Measurements from ENCODE around the gene PSMB3. TPM values are rescaled to one million over a fixed set of nuclear protein-coding genes. Genes with fewer than 3 reads are reported as not detected.

The PSMB3 gene
- total and polyA plus RNA-seq, 9 of the 15 experiments (the other 6 are each of a cell fraction or from before 2014, with no cell fraction given): 460 to 2,775 (median 574) TPM

- WGBS (ENCODE audit: insufficient coverage, low coverage, missing lambda C conversion rate): 49% methylated on average over 5 of the region's 5 CpGs
- DNase-seq (ENCODE audit: extremely low read depth in 1 of 4, low spot score in 3 of 4): peak in 3 of 4 experiments; percentile 36 to 60 (median 59)
- Histone ChIP-seq H3K27me3 (ENCODE audit: control insufficient read depth in 2 of 2, insufficient read depth in 2 of 2, low read length in 2 of 2) (no peaks in the 10 kb centered on the region), H3K4me2 (ENCODE audit: insufficient read depth, low read length) (peak overlapping the region; percentile 20), H2AFZ (ENCODE audit: low read depth, low read length) (no peak overlapping the region), H3K9ac (ENCODE audit: insufficient read depth in 1 of 2, low read depth in 2 of 2, low read length in 2 of 2) (peak overlapping the region in 1 of 2 experiments; percentile 83; a peak in 1 of 4 replicates), H3K4me3 (no peak overlapping the region), H3K4me1 (replicated peaks in 1 of 2; ENCODE audit: control insufficient read depth in 2 of 2, insufficient read depth in 2 of 2, low read length in 2 of 2) (peaks cover 35 to 57% of the 10 kb centered on the region in 2 experiments), H4K20me1 (replicated peaks; ENCODE audit: control insufficient read depth, insufficient read depth, low read length) (peaks cover 8% of the 10 kb centered on the region; the same call in 1 of the 2 replicates), H3K27ac (ENCODE audit: extremely low read depth, low read depth, low read length) (no peak overlapping the region; the same call in 2 of the 3 replicates), H3K79me2 (ENCODE audit: control insufficient read depth, insufficient read depth, low read length) (peaks cover 21% of the 10 kb centered on the region), H3K9me3 (replicated peaks; ENCODE audit: control insufficient read depth, insufficient read depth, low read depth, low read length) (no peaks in the 10 kb centered on the region), H3K36me3 (ENCODE audit: control insufficient read depth, insufficient read depth, low read length) (peaks cover 77% of the 10 kb centered on the region; the same call in 2 of the 3 replicates), H3K9me1 (ENCODE audit: control insufficient read depth, insufficient read depth, low read length) (peaks cover 4% of the 10 kb centered on the region)
- CTCF ChIA-PET (ENCODE audit: low intra/inter-chr PET ratio): no interaction called here
- BruUV-seq (replicated peaks): no TSS peak
- in situ Hi-C loops (cut with MboI): no loop called here
- ATAC-seq: peak; percentile 61
- POLR2A ChIA-PET: interaction anchor here (0.6 to 3.5 kb wide), 7 partner anchors 8 to 152 kb away, joined by 3 to 30 read pairs (median 6); no protein-coding TSS in a partner anchor
- FAIRE-seq: no peak
- intact Hi-C loops (cut with micrococcal nuclease): no loop called here
- TF ChIP-seq, protein P1, sequence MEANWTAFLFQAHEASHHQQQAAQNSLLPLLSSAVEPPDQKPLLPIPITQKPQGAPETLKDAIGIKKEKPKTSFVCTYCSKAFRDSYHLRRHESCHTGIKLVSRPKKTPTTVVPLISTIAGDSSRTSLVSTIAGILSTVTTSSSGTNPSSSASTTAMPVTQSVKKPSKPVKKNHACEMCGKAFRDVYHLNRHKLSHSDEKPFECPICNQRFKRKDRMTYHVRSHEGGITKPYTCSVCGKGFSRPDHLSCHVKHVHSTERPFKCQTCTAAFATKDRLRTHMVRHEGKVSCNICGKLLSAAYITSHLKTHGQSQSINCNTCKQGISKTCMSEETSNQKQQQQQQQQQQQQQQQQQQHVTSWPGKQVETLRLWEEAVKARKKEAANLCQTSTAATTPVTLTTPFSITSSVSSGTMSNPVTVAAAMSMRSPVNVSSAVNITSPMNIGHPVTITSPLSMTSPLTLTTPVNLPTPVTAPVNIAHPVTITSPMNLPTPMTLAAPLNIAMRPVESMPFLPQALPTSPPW (CRISPR knock-in tag; IDR thresholded peaks at IDR 0.05): 0 out of 2 replicates have a peak, but pooled peaks have one; percentile 24
- TF ChIP-seq TEAD1 (CRISPR knock-in tag; IDR thresholded peaks at IDR 0.05) (no peak), L3MBTL2 (IDR thresholded peaks at IDR 0.05) (no peak), NR2C2 (CRISPR knock-in tag; IDR thresholded peaks at IDR 0.05) (peak; percentile 56; the same call in 1 of the 2 replicates), NR2C2 (tag; IDR thresholded peaks at IDR 0.05) (peak; percentile 15; the same call in 1 of the 2 replicates), CUX1 (CRISPR knock-in tag; IDR thresholded peaks at IDR 0.05) (no peak), GATAD2B (IDR thresholded peaks at IDR 0.05; ENCODE audit: borderline replicate concordance) (no peak), ZNF384 (IDR thresholded peaks at IDR 0.05; ENCODE audit: low read depth, low read length) (no peak), CBX1 (IDR thresholded peaks at IDR 0.05; ENCODE audit: low read depth) (no peak), ESRRB (CRISPR knock-in tag; IDR thresholded peaks at IDR 0.05; ENCODE audit: borderline replicate concordance) (no peak), NFATC3 (IDR thresholded peaks at IDR 0.05) (no peak)
- TF ChIP-seq, protein P2, sequence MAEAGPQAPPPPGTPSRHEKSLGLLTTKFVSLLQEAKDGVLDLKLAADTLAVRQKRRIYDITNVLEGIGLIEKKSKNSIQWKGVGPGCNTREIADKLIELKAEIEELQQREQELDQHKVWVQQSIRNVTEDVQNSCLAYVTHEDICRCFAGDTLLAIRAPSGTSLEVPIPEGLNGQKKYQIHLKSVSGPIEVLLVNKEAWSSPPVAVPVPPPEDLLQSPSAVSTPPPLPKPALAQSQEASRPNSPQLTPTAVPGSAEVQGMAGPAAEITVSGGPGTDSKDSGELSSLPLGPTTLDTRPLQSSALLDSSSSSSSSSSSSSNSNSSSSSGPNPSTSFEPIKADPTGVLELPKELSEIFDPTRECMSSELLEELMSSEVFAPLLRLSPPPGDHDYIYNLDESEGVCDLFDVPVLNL (CRISPR knock-in tag; IDR thresholded peaks at IDR 0.05; ENCODE audit: low read depth): no peak
Observed at GRCh38 chr17:38710985-38711384, 41.6 kb upstream of the PSMB3 start.

Data from K562 (cell line).